ENCODE data around the gene OPN3.
A peak's percentile ranks its signal among the peaks of the same experiment; 100 is the strongest.

The OPN3 gene

GRCh38 chr1:241600496-241600901 is 39.7 kb downstream of the OPN3 start:
- DNase-seq: no peak
- in situ Hi-C loops (cut with MboI; ENCODE audit: low pct_unique_long_range_greater_than_20kb, low sequenced_read_pairs): no loop called here

- no peak for DNase-seq
- in situ Hi-C loops (cut with MboI; ENCODE audit: low pct_unique_long_range_greater_than_20kb, low sequenced_read_pairs): no loop called here
Observed at GRCh38 chr1:241598249-241598648, 41.9 kb downstream of the OPN3 start.

- peak; percentile 22 for DNase-seq
- in situ Hi-C loops (cut with MboI; ENCODE audit: low pct_unique_long_range_greater_than_20kb, low sequenced_read_pairs): no loop called here
Observed at GRCh38 chr1:241596633-241597032, 43.5 kb downstream of the OPN3 start.

GRCh38 chr1:241593186-241593585 is 47.0 kb downstream of the OPN3 start:
- DNase-seq: no peak
- in situ Hi-C loops (cut with MboI; ENCODE audit: low pct_unique_long_range_greater_than_20kb, low sequenced_read_pairs): no loop called here

- in situ Hi-C loops (cut with MboI; ENCODE audit: low pct_unique_long_range_greater_than_20kb, low sequenced_read_pairs): no loop called here
- DNase-seq: no peak
Observed at GRCh38 chr1:241592273-241592958, 47.8 kb downstream of the OPN3 start.

- in situ Hi-C loops (cut with MboI; ENCODE audit: low pct_unique_long_range_greater_than_20kb, low sequenced_read_pairs): no loop called here
- DNase-seq: no peak
Observed at GRCh38 chr1:241591736-241592135, 48.4 kb downstream of the OPN3 start.

GRCh38 chr1:241591317-241591716 is 48.9 kb downstream of the OPN3 start:
- in situ Hi-C loops (cut with MboI; ENCODE audit: low pct_unique_long_range_greater_than_20kb, low sequenced_read_pairs): no loop called here
- DNase-seq: no peak

- DNase-seq: no peak
- in situ Hi-C loops (cut with MboI; ENCODE audit: low pct_unique_long_range_greater_than_20kb, low sequenced_read_pairs): no loop called here
Observed at GRCh38 chr1:241590719-241591118, 49.5 kb downstream of the OPN3 start.

GRCh38 chr1:241589521-241589920 is 50.6 kb downstream of the OPN3 start:
- in situ Hi-C loops (cut with MboI; ENCODE audit: low pct_unique_long_range_greater_than_20kb, low sequenced_read_pairs): no loop called here
- peak; percentile 51 for DNase-seq

- in situ Hi-C loops (cut with MboI; ENCODE audit: low pct_unique_long_range_greater_than_20kb, low sequenced_read_pairs): no loop called here
- DNase-seq: no peak
Observed at GRCh38 chr1:241586905-241587512, 53.2 kb downstream of the OPN3 start.

GRCh38 chr1:241582921-241583321 is 57.2 kb downstream of the OPN3 start:
- no peak for DNase-seq
- in situ Hi-C loops (cut with MboI; ENCODE audit: low pct_unique_long_range_greater_than_20kb, low sequenced_read_pairs): no loop called here

GRCh38 chr1:241579434-241579833 is 60.7 kb downstream of the OPN3 start:
- DNase-seq: no peak
- in situ Hi-C loops (cut with MboI; ENCODE audit: low pct_unique_long_range_greater_than_20kb, low sequenced_read_pairs): no loop called here

GRCh38 chr1:241574154-241574553 is 66.0 kb downstream of the OPN3 start:
- DNase-seq: no peak
- in situ Hi-C loops (cut with MboI; ENCODE audit: low pct_unique_long_range_greater_than_20kb, low sequenced_read_pairs): no loop called here

- in situ Hi-C loops (cut with MboI; ENCODE audit: low pct_unique_long_range_greater_than_20kb, low sequenced_read_pairs): no loop called here
- DNase-seq: no peak
Observed at GRCh38 chr1:241569848-241570247, 70.3 kb downstream of the OPN3 start.

- DNase-seq: no peak
- in situ Hi-C loops (cut with MboI; ENCODE audit: low pct_unique_long_range_greater_than_20kb, low sequenced_read_pairs): no loop called here
Observed at GRCh38 chr1:241560849-241561187, 79.4 kb downstream of the OPN3 start.

- peak; percentile 10 for DNase-seq
- in situ Hi-C loops (cut with MboI; ENCODE audit: low pct_unique_long_range_greater_than_20kb, low sequenced_read_pairs): no loop called here
Observed at GRCh38 chr1:241560146-241560848, 79.9 kb downstream of the OPN3 start.

- no peak for DNase-seq
- in situ Hi-C loops (cut with MboI; ENCODE audit: low pct_unique_long_range_greater_than_20kb, low sequenced_read_pairs): no loop called here
Observed at GRCh38 chr1:241557551-241558193, 82.5 kb downstream of the OPN3 start.

GRCh38 chr1:241557031-241557430 is 83.1 kb downstream of the OPN3 start:
- no peak for DNase-seq
- in situ Hi-C loops (cut with MboI; ENCODE audit: low pct_unique_long_range_greater_than_20kb, low sequenced_read_pairs): no loop called here

GRCh38 chr1:241555526-241555925 is 84.6 kb downstream of the OPN3 start:
- DNase-seq: no peak
- in situ Hi-C loops (cut with MboI; ENCODE audit: low pct_unique_long_range_greater_than_20kb, low sequenced_read_pairs): no loop called here

GRCh38 chr1:241553886-241554592 is 86.1 kb downstream of the OPN3 start:
- DNase-seq: no peak
- in situ Hi-C loops (cut with MboI; ENCODE audit: low pct_unique_long_range_greater_than_20kb, low sequenced_read_pairs): no loop called here
